DND-41 (cell line): ENCODE measurements around the gene SYS1.

Source experiments
- CTCF ChIP-seq: IDR thresholded peaks from 2 replicates; pipeline ENCODE4 v1.5.1; 2012; ENCODE audit warnings: borderline replicate concordance, low read length, moderate library complexity, mild to moderate bottlenecking; ENCODE audit not compliant: poor library complexity, severe bottlenecking; ENCODE audit errors: extremely low read depth
- EZH2 ChIP-seq: IDR thresholded peaks from 3 replicates; pipeline ENCODE4 v1.6.1; 2012; ENCODE audit warnings: borderline replicate concordance, low read depth, mild to moderate bottlenecking, moderate library complexity, low read length, inconsistent platforms; ENCODE audit not compliant: severe bottlenecking

- TF ChIP-seq CTCF (no peak), EZH2 (no peak)
Measured at GRCh38 chr20:45390931-45391330, 28.0 kb downstream of the SYS1 start.
